ENCODE data around the gene TRNAU1AP.

TRNAU1AP gene

GRCh38 chr1:28535180-28535579 is 17.7 kb upstream of the TRNAU1AP start:
- TF ChIP-seq SIN3A (IDR thresholded peaks at IDR 0.05; ENCODE audit: borderline replicate concordance, insufficient read depth, low read length), result no peak
- TF ChIP-seq POLR2AphosphoS5 (IDR thresholded peaks at IDR 0.05; ENCODE audit: low read depth, low read length), result no peak
- no peak for TF ChIP-seq FOXP2 (optimal IDR thresholded peaks at IDR 0.05; ENCODE audit: borderline replicate concordance, extremely low read depth, extremely low read length, insufficient read depth)
- no peak for TF ChIP-seq TAF1 (IDR thresholded peaks at IDR 0.05; ENCODE audit: borderline replicate concordance, insufficient read depth, low read length)
- TF ChIP-seq, protein P1, sequence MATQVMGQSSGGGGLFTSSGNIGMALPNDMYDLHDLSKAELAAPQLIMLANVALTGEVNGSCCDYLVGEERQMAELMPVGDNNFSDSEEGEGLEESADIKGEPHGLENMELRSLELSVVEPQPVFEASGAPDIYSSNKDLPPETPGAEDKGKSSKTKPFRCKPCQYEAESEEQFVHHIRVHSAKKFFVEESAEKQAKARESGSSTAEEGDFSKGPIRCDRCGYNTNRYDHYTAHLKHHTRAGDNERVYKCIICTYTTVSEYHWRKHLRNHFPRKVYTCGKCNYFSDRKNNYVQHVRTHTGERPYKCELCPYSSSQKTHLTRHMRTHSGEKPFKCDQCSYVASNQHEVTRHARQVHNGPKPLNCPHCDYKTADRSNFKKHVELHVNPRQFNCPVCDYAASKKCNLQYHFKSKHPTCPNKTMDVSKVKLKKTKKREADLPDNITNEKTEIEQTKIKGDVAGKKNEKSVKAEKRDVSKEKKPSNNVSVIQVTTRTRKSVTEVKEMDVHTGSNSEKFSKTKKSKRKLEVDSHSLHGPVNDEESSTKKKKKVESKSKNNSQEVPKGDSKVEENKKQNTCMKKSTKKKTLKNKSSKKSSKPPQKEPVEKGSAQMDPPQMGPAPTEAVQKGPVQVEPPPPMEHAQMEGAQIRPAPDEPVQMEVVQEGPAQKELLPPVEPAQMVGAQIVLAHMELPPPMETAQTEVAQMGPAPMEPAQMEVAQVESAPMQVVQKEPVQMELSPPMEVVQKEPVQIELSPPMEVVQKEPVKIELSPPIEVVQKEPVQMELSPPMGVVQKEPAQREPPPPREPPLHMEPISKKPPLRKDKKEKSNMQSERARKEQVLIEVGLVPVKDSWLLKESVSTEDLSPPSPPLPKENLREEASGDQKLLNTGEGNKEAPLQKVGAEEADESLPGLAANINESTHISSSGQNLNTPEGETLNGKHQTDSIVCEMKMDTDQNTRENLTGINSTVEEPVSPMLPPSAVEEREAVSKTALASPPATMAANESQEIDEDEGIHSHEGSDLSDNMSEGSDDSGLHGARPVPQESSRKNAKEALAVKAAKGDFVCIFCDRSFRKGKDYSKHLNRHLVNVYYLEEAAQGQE (IDR thresholded peaks at IDR 0.05; ENCODE audit: insufficient read depth in 1 of 2, low read depth in 2 of 2, low read length in 2 of 2), result no peak

- TF ChIP-seq POLR2AphosphoS5 (IDR thresholded peaks at IDR 0.05; ENCODE audit: low read depth, low read length) (no peak), TAF1 (IDR thresholded peaks at IDR 0.05; ENCODE audit: borderline replicate concordance, insufficient read depth, low read length) (no peak), SIN3A (IDR thresholded peaks at IDR 0.05; ENCODE audit: borderline replicate concordance, insufficient read depth, low read length) (no peak), FOXP2 (optimal IDR thresholded peaks at IDR 0.05; ENCODE audit: borderline replicate concordance, extremely low read depth, extremely low read length, insufficient read depth) (no peak)
- TF ChIP-seq, protein P1 (IDR thresholded peaks at IDR 0.05; ENCODE audit: insufficient read depth in 1 of 2, low read depth in 2 of 2, low read length in 2 of 2), result no peak
Observed at GRCh38 chr1:28537457-28538199, 15.3 kb upstream of the TRNAU1AP start.

GRCh38 chr1:28538286-28538685 is 14.6 kb upstream of the TRNAU1AP start:
- no peak for TF ChIP-seq TAF1 (IDR thresholded peaks at IDR 0.05; ENCODE audit: borderline replicate concordance, insufficient read depth, low read length)
- no peak for TF ChIP-seq SIN3A (IDR thresholded peaks at IDR 0.05; ENCODE audit: borderline replicate concordance, insufficient read depth, low read length)
- TF ChIP-seq FOXP2 (optimal IDR thresholded peaks at IDR 0.05; ENCODE audit: borderline replicate concordance, extremely low read depth, extremely low read length, insufficient read depth), result no peak
- TF ChIP-seq, protein P1 (IDR thresholded peaks at IDR 0.05; ENCODE audit: insufficient read depth in 1 of 2, low read depth in 2 of 2, low read length in 2 of 2), result no peak
- TF ChIP-seq POLR2AphosphoS5 (IDR thresholded peaks at IDR 0.05; ENCODE audit: low read depth, low read length), result no peak

DNA sequence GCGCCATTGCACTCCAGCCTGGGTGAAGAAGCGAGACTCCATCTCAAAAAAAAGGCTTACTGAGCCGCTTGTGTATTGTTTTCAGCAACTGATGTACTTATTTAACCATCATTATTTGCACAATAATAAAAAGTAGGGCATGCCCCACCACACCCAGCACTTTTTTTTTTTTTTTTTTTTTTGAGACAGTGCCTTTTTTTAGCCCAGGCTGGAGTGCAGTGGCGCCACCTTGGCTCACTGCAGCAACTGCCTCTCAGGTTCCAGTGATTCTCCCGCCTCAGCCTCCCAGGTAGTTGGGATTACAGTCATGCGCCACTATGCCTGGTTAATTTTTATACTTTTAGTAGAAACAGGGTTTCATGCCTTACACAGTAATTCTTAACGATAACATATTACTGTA is 12.2 kb upstream of the TRNAU1AP start:
- TF ChIP-seq TAF1 (IDR thresholded peaks at IDR 0.05; ENCODE audit: borderline replicate concordance, insufficient read depth, low read length), result no peak
- TF ChIP-seq POLR2AphosphoS5 (IDR thresholded peaks at IDR 0.05; ENCODE audit: low read depth, low read length), result no peak
- TF ChIP-seq, protein P1 (IDR thresholded peaks at IDR 0.05; ENCODE audit: insufficient read depth in 1 of 2, low read depth in 2 of 2, low read length in 2 of 2), result no peak
- TF ChIP-seq SIN3A (IDR thresholded peaks at IDR 0.05; ENCODE audit: borderline replicate concordance, insufficient read depth, low read length), result no peak
- no peak for TF ChIP-seq FOXP2 (optimal IDR thresholded peaks at IDR 0.05; ENCODE audit: borderline replicate concordance, extremely low read depth, extremely low read length, insufficient read depth)

Data from PFSK-1 (cell line).